GM19240 (cell line): Measurements from ENCODE around the gene RGS16.
A peak's percentile ranks its signal among the peaks of the same experiment; 100 is the strongest.
"Not testable (repeated sequence)": the region's sequence is repeated elsewhere in the genome, so short reads cannot be mapped to it uniquely, and the experiment has no call there.

Source experiments
- DNase-seq: peaks from one replicate; pipeline ENCODE4 v3.0.0; 2011; ENCODE audit warnings: low spot score; ENCODE audit not compliant: insufficient read length

Gene RGS16

GRCh38 chr1:182604175-182605164 lies at the start of gene RGS16:
Gene RGS16, minus strand, starts transcription at chr1:182604389. Its CDS starts 130 bp downstream, at chr1:182604259.
- peak; percentile 86 for DNase-seq

- no peak for DNase-seq
These were observed 49.8 kb upstream of the RGS16 start for GRCh38 chr1:182653986-182654385.

GRCh38 chr1:182652933-182653332 lies 48.7 kb upstream of the RGS16 start:
- no peak for DNase-seq

GRCh38 chr1:182651339-182651724 lies 47.1 kb upstream of the RGS16 start:
- DNase-seq = no peak

GRCh38 chr1:182650678-182651338 lies 46.6 kb upstream of the RGS16 start:
- DNase-seq = no peak

- no peak for DNase-seq
These were observed 44.9 kb upstream of the RGS16 start for GRCh38 chr1:182649041-182649440.

GRCh38 chr1:182646739-182647138 lies 42.5 kb upstream of the RGS16 start:
- DNase-seq = no peak

GRCh38 chr1:182644886-182645285 lies 40.7 kb upstream of the RGS16 start:
- no peak for DNase-seq

- no peak for DNase-seq
These were observed 39.5 kb upstream of the RGS16 start for GRCh38 chr1:182643699-182644098.

GRCh38 chr1:182642461-182642860 lies 38.3 kb upstream of the RGS16 start:
- no peak for DNase-seq

GRCh38 chr1:182641561-182641960 lies 37.4 kb upstream of the RGS16 start:
- DNase-seq = no peak

GRCh38 chr1:182639330-182639729 lies 35.1 kb upstream of the RGS16 start:
- DNase-seq = no peak

GRCh38 chr1:182637769-182638168 lies 33.6 kb upstream of the RGS16 start:
- DNase-seq = no peak

GRCh38 chr1:182635871-182636270 lies 31.7 kb upstream of the RGS16 start:
- DNase-seq = no peak

- DNase-seq = no peak
These were observed 30.3 kb upstream of the RGS16 start for GRCh38 chr1:182634306-182635072.

GRCh38 chr1:182633657-182634281 lies 29.6 kb upstream of the RGS16 start:
- no peak for DNase-seq

- no peak for DNase-seq
These were observed 28.8 kb upstream of the RGS16 start for GRCh38 chr1:182633031-182633430.

- not testable (repeated sequence) for DNase-seq
These were observed 28.3 kb upstream of the RGS16 start for GRCh38 chr1:182632441-182632857.

- no peak for DNase-seq
These were observed 27.8 kb upstream of the RGS16 start for GRCh38 chr1:182631954-182632353.

- DNase-seq = no peak
These were observed 27.0 kb upstream of the RGS16 start for GRCh38 chr1:182631053-182631677.

GRCh38 chr1:182630586-182630985 lies 26.4 kb upstream of the RGS16 start:
- DNase-seq = no peak
